Femur (tissue), 1 donor: ENCODE results near the gene THSD7A.

Source experiments
- DNase-seq: peaks from one replicate; pipeline ENCODE4 v3.0.0-alpha.2; 2017

THSD7A gene

DNA sequence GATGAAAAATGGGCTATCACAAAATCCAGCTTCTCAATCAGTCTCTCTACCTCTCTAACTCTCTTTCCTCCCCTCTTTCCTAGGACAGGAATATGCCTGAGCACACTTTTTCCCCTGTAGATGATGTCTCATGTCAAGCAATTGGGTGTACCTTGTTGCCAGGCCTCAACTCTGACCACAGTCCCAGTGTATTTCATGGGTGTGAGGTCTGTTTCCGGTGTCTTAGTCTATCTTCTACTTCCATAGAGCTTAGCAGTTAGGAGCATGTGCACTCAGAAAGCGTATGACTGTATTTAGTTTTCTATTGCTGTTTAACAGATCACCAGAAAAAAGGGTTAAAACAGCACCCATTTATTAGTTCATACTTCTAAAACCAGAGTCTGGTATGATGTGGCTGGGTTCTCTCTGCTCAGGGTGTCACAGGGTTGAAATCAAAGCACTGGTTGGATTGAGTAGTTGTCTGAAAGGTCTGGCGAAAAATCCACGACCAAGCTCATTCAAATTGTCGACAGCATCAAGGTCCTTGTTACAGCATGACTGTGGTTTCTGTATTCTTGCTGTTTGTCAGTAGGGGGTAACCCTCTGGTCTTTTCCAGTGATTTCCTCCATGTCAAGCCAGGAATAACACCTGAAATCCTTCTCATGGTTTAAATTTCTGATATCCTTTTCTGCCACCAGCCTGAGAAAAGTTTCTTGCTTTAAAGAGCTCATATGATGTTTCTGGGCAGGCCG lies 130.0 kb downstream of the THSD7A start:
- no peak for DNase-seq

- DNase-seq, result no peak
Observed at GRCh38 chr7:11699666-11700065, 132.3 kb downstream of the THSD7A start.

DNA sequence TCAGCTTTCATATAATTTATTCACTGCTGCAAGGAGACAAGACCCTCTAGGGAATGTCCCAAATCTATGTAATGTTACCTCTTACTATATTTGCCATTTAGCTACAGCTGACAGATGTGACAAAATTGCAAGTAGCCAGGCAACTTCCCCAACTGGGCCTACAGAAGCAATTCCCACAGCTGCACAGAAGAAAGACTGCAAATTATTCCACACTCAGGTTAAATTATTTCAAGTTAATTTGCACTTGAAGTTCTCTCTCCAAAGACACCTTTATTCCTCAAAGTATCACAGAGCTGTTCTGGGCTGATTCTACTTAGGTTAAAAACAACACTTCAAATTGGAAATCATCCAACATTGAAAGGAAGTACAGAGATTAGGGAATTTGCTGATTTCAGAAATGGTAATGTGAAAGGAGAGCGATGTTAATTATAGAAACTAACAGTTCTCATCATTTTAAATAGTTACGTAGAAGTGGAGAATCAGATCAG lies 133.6 kb downstream of the THSD7A start:
- DNase-seq, result no peak

DNA sequence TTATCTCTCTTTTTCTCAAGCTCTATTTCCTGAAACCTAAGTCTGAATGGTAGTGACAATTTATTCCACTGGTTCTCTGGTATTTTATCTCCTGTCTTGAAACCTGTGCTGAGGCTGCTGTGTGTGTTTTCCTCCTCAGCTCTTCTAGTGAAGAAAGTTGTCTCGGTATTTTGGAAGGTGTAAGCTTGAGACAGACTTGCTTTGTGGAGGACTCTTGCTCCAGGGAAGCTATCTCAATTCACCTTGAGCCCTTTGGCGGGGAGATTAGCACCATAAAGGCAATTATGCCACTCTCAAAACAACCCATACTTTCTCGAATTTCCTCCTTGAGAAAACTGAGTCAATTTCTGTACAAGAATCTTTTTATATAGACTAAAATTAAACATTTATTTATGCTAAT lies 141.6 kb downstream of the THSD7A start:
- DNase-seq, result no peak

DNA sequence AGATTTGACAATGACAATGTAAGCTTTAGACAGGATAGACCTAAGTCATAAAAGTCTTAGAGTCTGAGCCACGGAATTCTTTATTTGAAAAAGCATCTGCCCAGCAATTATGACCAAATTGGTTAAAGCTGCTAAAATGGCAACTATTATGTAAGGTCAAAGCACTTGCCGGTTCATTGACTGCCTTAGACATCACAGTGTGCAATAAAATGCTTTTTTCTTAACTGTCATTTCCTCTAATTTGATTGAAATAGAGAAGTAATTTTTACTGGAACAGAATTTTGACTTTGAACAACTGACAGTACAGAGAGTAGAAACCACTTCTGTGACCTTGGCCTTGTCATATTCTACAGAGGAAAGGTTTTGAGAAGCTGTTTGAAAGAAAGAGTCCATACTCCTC lies 142.9 kb downstream of the THSD7A start:
- DNase-seq, result no peak

DNA sequence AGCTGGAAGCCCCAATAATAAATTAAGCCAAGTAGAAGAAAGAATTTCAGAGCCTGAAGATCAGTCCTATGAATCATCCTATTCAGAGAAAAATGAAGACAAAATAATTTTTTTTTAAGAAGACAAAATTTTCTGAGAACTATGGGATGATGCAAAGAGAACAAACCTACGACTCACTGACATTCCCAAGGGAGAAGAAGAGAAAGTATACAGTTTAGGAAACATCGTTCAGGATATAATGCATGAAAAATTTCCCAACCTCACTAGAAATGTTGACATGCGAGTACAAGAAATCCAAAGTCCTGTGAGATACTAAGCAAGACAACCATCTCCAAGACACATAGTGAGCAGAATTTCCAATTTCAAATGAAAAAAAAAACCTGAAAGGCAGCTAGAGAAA lies 150.5 kb downstream of the THSD7A start:
- no peak for DNase-seq

GRCh38 chr7:11675163-11675562 lies 156.8 kb downstream of the THSD7A start:
- DNase-seq, result no peak

DNA sequence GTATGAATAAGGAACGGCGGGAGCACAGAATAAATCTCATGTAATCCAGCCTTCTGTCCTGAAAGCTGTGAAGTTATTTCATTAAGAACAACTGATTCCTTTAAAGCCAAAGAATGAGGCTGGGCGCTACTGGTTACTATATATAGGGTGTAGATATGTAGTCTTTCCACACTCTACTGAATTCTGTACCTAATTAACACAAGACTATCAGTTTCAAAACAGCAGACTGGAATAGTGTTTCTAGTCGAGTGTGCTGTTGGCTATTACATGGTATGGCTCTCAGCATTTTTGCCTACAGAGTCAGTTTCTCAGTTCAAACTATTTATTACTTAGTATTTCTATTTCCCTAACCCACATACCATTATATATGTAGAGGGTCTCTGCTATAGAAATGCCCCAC lies 163.3 kb downstream of the THSD7A start:
- DNase-seq, result no peak

DNA sequence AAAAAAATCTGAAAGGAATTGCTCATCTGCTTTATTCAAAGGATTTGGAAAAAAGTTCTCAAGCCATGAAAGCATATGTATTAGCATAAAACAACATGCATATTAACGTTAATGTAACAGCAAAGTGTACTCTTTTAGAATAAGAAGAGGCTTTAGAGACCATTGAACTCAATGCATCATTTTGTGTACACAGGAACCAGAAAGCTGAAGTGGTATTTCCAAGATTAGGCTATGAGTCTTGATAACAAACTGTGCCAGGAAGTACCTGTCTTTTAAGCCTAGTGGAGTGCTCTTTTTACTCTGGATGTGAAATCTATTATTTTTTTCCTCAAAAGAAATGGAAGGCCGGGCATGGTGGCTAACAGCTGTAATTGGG lies 164.2 kb downstream of the THSD7A start:
- DNase-seq, result no peak

- no peak for DNase-seq
Observed at GRCh38 chr7:11667071-11667809, 164.8 kb downstream of the THSD7A start.

GRCh38 chr7:11665357-11665756 lies 166.6 kb downstream of the THSD7A start:
- DNase-seq, result no peak

- no peak for DNase-seq
Observed at GRCh38 chr7:11655642-11656041, 176.4 kb downstream of the THSD7A start.

DNA sequence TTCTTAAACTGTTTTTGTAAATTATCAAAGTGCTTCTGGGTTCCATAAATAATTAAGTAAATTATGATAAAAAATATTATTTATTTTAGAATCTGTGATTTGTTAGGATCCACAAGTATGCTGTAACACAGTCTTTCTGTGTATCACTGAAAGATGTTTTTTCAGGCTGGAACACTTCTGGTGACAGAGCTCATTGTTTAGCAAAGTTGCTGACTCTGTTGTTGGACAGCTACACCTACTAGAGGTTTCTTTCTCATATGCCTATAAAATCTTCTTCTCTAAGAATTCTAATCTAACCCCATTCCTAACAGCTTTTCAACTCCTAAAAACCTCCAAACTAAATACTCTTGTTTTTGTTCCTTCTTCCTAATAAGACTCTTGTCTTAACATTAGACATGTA lies 176.8 kb downstream of the THSD7A start:
- DNase-seq, result no peak

- DNase-seq, result no peak
Observed at GRCh38 chr7:11650500-11650899, 181.5 kb downstream of the THSD7A start.

DNA sequence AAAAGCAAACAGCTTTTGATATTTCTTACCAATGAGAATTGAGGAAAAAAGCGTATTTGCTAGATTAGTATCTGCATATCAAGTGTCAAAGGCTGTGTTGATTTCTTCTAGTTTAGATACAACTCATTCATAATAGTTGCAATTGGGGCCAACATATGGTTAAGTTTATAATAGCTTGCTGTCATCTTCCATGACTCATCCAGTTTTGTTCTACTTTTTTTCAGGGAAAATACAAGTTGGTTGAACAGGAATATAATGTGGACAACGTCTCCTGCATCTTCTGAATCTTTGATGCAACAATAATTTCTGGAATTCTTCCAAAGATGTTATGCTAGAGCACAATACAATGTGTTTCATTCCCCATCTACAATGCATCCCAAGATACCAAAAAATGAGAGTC lies 182.0 kb downstream of the THSD7A start:
- DNase-seq, result no peak

DNA sequence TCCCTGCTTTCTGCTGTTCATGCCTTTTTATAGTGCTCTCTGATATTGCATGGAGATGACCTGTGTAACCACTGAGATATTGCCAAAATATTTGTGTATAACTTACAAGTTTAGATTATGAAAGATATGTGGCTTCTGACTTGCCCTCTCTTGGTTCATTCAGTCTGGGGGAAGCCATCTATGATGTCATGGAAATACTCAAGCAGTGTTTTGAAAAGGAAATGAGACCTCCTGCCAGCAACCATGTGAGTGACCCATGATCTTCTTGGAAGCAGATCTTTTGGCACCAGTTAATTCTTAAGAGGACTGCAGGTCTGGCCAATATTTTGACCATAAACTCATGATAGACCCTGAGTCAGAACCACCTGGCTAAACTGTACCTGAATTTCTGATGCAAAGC lies 183.0 kb downstream of the THSD7A start:
- DNase-seq, result no peak

DNA sequence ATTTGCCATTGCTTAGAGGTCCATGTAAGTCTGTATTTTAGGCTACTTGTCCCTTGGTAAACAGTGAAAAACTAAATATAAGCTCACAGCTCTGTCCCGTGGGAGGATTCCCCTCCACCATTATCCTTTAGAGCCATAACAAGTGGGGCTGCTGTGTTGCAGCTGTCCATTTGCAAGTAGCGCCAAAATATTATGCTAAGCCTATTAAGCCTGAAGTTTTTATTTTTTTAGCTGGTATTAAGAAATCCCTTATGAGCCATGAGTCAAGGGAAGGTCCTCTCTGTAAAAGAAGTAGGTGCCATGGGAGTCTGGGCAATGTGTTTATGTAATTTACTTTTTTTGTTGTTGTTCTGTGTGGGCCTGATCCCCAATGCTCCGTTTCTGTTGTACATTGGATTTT lies 183.9 kb downstream of the THSD7A start:
- DNase-seq, result no peak

DNA sequence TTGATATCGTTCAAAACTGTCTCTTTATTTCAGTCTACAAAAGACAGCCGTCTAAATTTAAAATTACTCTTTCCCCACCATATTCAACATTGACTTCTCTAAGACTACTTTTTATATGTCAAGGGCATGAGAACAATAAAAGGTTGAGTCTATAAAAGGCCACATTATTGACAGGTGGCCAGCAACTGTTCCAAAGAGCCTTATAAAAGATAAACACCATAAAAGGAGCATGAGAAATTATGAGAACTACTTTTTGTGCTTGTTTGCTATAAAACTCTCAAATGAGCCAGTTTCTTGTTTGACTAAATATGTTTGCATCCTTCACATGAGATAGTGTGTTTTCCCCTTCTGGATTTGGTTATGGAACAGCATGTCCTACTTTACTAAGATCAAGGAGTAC lies 189.2 kb downstream of the THSD7A start:
- no peak for DNase-seq

GRCh38 chr7:11642276-11642675 lies 189.7 kb downstream of the THSD7A start:
- DNase-seq, result no peak

DNA sequence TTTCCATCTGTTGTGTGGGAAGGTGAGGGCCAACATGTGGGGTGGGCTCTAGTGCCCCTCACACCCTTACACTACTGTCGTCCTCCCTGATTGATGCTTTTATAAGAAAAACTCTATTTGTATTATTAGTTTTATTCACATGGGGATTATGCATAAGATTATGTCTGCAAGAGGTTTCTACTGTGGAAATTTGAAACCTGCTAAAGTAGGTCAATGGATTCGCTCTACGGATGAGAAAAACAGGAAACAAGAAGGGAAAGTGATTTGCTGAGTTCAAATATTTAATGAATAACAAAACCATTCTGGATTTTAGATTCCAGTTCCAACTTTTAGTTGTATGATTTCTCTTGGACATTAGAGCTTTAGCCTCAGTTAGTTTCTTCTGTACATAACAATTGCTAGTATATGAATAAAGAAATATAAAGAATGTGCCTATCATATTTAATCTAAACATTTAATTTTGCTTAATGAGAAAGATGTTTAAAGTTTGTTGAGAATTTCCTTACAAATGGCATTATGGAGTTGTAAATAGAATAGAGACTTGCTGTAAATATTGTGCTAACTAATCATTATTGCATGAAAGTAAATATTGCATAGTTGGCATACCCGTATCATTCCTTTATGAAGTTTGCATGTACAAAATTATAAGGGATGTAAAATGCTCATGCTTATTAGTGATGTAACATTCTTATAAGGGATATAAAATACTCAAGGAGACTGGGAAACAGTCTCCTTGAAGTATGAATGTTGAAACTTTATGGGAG lies 193.8 kb downstream of the THSD7A start:
- no peak for DNase-seq

- no peak for DNase-seq
Observed at GRCh38 chr7:11636274-11636673, 195.7 kb downstream of the THSD7A start.

- DNase-seq, result no peak
Observed at GRCh38 chr7:11633310-11633709, 198.7 kb downstream of the THSD7A start.

DNA sequence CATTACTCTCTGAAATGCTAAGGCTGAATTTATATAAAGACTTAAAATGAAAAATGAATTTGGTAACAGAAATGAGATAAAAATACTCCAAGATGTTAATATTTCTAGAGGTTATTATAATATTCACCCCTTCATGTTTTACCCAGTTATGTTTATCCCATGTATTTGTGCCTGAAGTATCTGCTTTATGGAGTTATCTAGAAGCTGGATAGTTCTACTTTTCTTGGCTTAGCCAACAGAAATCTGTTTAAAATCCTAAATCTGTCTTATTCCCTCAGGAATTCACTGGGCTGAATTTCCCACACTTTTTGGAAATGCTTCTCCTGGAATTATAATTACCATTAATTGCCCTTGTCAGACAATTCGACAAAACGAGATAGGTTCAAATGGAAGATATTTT lies 201.6 kb downstream of the THSD7A start:
- DNase-seq, result no peak

DNA sequence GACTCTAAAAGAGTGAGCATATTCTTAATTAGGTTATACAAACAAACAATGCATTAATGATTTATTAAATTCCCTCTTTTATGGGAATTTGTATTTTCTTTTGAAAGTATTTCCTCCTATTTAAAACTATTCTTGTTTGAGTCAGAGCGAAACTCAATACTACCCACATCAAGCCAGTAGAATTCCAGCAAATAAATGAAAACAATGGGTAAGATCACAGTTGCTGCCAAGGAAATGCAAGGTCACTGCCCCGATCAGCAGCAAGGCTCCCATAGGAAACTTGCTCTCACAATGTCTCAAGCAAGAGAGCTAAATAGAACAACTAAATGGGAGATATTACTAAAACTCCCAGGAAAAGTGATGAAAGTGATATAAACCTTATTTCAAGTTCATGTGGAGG lies 206.3 kb downstream of the THSD7A start:
- DNase-seq, result no peak
